Fibroblast of skin of left quadriceps (primary cell): Measurements from ENCODE around the gene IER2.
"Not testable (repeated sequence)": the region's sequence is repeated elsewhere in the genome, so short reads cannot be mapped to it uniquely, and the experiment has no call there.

Experiments used
- DNase-seq, 2 experiments: peaks; one replicate each; pipeline ENCODE4 v3.0.0-alpha.2; 2013; ENCODE audit warnings: low read depth in 2 of 2

IER2 gene

GRCh38 chr19:13138171-13138915 lies 11.9 kb upstream of the IER2 start:
- no peak for DNase-seq

GRCh38 chr19:13138916-13139198 lies 11.4 kb upstream of the IER2 start:
- no peak for DNase-seq

DNA sequence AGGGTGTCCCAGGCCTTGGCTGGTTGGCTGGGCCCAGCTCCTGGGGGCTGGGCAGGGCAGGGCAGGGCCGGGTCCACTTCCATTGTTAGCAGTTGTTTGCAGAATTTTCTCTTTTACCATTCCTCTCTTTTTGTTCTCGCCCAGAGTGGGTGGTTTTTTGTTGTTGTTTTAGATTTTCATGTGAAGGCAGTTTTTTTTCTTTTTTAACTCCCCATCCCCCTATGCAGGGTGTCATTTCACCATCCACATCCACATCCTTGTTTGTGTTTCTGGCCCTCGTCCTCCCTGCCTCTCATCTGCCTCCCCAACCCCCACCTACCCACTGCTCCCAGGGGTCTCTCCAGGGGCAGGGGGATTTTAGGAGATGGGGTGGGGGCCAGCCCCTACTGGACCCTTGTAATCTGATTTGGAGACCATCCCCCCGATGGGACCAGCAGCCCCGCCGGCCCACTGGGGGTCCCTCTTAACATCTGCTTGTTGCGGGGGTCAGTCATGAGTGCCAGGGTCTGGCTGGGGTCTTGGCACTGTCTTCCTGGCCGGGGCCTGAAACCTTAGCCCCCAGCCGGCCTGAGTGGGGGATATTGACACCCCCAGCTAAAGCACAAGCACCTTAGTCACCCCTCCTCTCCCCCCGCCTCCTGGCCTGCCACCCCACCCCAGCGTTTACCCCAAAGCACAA lies 10.4 kb upstream of the IER2 start:
- DNase-seq: no peak

GRCh38 chr19:13146763-13147563 lies 3.2 kb upstream of the IER2 start:
- DNase-seq: no peak

DNA sequence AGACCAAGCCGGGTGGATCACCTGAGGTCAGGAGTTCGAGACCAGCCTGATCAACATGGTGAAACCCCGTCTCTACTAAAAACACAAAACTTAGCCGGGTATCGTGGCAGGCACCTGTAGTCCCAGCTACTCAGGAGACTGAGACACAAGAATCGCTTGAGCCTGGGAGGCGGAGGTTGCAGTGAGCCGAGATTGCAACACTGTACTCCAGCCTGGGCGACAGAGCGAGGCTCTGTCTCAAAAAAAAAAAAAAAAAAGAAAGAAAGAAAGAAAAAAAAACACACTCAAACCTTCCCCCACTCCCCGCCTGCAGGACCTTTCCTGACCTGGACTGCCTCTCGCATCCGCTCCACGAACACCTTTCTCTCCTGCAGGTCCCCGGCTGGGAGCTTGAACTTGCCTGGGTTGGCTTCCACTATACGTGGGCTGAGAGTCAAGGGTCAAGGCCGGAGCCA lies 1.0 kb upstream of the IER2 start:
- DNase-seq: not testable (repeated sequence)

DNA sequence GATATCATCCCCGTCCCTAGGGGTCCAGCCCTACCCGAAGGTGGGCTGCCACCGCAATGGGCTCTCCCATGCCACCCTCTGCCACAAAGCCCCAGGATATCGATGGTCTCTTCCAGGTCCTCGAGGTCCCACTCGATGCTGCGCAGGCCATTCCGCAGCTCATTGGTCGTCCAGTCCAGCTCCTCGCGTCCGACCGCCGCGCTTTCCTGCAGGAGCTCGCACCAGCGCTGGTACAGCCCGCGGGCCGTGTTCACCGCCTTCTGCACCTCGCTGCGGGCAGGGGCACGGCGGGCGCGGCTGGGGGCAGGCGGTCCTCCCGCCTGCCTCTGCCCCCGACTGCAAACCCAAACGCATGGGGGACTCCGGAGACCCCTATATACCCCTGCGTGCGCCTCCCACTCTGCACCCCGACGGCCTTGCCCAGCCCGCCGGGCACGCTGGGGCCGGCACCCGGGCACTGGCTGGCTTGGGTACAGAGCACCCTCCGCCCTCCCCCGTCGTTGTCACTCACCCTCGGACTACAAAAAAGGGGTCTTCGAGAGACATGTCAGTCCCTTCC lies 504 bp upstream of the IER2 start:
- DNase-seq: no peak

DNA sequence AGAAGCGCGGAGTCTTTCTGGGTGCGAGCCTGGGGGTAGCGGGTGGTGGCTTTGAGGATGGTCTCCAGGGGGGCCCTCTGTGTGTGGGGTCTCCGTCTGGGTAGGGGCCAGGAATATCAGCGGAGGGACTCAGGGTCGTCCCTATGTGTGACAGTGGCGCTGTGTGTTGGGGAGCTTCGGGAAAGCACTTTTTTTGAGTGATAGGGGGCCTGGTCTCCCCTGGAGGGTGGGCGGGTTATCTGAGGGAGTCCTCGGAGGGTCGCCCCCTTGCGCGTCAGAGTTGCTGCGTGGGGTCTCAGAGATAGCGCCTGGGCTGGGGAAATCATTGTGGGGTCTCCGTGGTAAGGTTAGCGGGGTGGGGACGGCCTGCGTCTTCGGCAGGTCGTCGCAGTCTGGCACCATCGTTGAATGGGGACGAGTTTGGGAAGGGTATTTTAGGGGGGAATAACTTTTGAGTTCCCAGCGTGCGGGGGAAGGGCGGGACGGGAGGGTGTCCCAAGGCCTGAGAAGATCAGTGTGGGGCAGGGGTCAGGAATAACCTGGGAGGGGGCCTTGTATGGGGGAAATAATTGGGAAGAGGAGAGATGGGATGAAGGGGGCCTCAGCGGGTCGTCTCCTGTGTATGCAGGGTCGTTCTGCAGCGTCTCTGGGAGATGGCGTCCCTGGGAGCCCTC lies 857 bp downstream of the IER2 start:
- DNase-seq: no peak

DNA sequence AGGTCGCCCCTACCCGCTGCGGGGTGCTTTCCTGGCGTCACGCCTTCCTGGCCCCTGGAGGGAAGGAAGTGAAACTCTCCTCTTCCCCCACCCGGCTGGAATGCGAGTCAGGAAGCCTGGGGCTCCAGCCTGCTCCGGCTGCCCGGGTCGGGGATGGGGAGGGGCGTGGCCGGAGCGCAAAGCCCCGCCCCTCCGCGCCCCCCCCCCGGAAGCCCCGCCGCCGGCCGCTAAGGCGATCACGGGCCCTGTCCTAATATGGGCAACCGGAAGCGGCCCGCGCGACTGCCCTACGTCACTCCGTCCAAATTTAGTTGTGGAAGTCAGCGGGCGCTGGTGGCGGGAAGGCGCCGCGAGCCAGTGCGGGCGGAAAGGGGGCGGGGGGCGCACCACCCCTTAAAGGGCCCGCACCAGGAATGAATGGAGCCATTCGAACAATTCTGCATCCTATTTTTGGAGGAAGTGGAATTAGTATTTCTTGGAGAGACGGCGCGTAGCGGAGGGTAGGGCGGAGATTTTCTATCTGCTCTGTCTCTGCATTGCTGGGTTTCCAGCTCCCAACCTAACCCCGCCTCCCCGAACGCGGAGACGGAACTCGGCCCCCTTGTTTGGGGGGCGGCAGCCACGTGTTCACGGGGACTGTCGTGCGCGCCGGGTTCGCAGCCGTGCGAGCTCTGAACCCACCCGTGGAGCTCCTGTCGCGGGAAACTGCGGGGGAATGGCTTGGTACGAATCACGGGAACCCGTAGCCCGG lies 1.6 kb downstream of the IER2 start:
- DNase-seq: peak; percentile 95 to 96

GRCh38 chr19:13152356-13152973 lies 2.3 kb downstream of the IER2 start:
- no peak for DNase-seq

GRCh38 chr19:13152974-13153568 lies 2.9 kb downstream of the IER2 start:
- DNase-seq: peak; percentile 91

- no peak for DNase-seq
These were observed 3.5 kb downstream of the IER2 start for GRCh38 chr19:13153569-13154240.

GRCh38 chr19:13154241-13154778 lies 4.1 kb downstream of the IER2 start:
- peak; percentile 76 for DNase-seq

- DNase-seq: no peak
These were observed 4.8 kb downstream of the IER2 start for GRCh38 chr19:13154911-13155471.

DNA sequence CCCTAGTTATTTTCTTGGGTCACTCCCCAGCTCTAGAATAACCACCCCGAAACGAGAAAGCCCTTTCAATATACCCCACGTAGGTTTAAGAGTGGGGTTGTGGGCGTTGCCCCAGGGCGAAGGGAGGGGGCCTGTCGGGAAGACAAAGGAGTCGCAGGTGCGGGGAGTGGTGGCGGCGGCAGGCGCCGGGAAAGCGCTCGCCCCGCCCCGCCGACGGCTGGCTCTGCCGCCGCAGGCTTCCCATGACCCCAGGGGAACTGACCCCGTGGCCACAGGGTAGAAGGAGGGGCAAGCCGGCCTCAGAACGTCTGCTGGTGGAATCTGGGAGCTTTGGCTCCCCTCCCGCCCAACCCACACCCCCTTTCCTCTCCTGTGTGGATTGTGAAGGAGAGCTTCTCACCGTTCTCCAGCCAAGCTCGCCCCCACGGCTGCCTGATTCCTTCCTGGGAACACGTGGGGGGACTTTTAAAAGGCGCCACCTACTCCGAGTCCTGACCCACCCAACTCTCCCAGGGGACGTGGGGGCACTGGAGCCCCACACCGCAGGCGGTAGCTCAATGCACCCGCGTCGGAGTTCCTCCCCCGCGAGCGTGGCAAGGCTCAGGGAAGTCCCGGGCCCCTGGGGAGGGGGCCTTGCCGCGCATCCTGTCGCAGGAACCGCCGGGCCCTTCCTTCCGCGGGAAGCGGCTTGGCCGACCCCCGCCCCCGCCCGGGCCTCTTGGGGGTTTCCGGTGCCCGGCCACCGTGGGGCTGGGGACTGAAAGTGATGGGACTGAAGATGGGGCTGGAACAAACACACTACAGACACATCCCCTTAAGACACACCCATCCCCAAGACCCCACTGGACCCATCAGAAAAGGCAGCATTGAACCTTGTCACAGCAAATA lies 5.5 kb downstream of the IER2 start:
- no peak for DNase-seq

DNA sequence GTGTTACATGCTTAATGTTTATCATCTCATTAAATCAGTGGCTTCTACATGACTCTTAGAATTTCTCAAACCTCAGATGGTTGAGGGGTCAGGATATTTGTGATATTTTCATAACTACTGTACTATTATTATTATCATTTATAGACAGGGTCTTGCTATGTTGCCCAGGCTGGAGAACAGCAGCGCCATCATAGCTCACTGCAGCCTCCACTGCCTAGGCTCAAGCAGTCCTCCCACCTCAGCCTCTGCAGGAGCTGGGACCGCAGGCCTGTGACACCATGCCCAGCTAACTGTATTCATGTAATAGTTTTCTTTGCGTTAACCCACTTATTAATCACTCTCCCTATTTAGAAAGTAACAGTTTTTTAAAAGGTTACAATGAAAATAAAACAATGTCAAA lies 9.5 kb downstream of the IER2 start:
- DNase-seq: no peak

- no peak for DNase-seq
These were observed 10.3 kb downstream of the IER2 start for GRCh38 chr19:13160557-13160956.

- DNase-seq: peak; percentile 91 to 92
These were observed 12.8 kb downstream of the IER2 start for GRCh38 chr19:13162724-13163608.
